HG03103 (cell line): ENCODE results near the gene SLC7A11.
A peak's percentile ranks its signal among the peaks of the same experiment; 100 is the strongest.
"Not testable (repeated sequence)": the region's sequence is repeated elsewhere in the genome, so short reads cannot be mapped to it uniquely, and the experiment has no call there.

ENCODE experiments used
- ATAC-seq: cut with Tn5 transposase; IDR thresholded peaks from one replicate; pipeline ENCODE4 v1.9.1; 2021; ENCODE audit warnings: low read depth; ENCODE audit not compliant: unreplicated experiment

SLC7A11 gene

GRCh38 chr4:138243369-138243768 is 1.2 kb upstream of the SLC7A11 start:
- ATAC-seq, result no peak

GRCh38 chr4:138242834-138243156 is 646 bp upstream of the SLC7A11 start:
- ATAC-seq, result no peak

- ATAC-seq, result no peak
Measured at GRCh38 chr4:138241281-138242075, 671 bp downstream of the SLC7A11 start.

- ATAC-seq, result no peak
Measured at GRCh38 chr4:138239491-138239890, 2.7 kb downstream of the SLC7A11 start.

GRCh38 chr4:138238521-138239292 is 3.4 kb downstream of the SLC7A11 start:
- ATAC-seq, result no peak

GRCh38 chr4:138237132-138237531 is 5.0 kb downstream of the SLC7A11 start:
- ATAC-seq, result not testable (repeated sequence)

- no peak for ATAC-seq
Measured at GRCh38 chr4:138236037-138236436, 6.1 kb downstream of the SLC7A11 start.

- ATAC-seq, result no peak
Measured at GRCh38 chr4:138235419-138235952, 6.7 kb downstream of the SLC7A11 start.

GRCh38 chr4:138234248-138234647 is 7.9 kb downstream of the SLC7A11 start:
- ATAC-seq, result no peak

GRCh38 chr4:138233313-138234034 is 8.7 kb downstream of the SLC7A11 start:
- ATAC-seq, result no peak

GRCh38 chr4:138232364-138232763 is 9.8 kb downstream of the SLC7A11 start:
- ATAC-seq, result no peak

- no peak for ATAC-seq
Measured at GRCh38 chr4:138230048-138230447, 12.1 kb downstream of the SLC7A11 start.

- ATAC-seq, result no peak
Measured at GRCh38 chr4:138229160-138229559, 13.0 kb downstream of the SLC7A11 start.

GRCh38 chr4:138226351-138226750 is 15.8 kb downstream of the SLC7A11 start:
- no peak for ATAC-seq

GRCh38 chr4:138225477-138225876 is 16.7 kb downstream of the SLC7A11 start:
- ATAC-seq, result no peak

GRCh38 chr4:138224614-138225013 is 17.5 kb downstream of the SLC7A11 start:
- ATAC-seq, result no peak

GRCh38 chr4:138223231-138223910 is 18.8 kb downstream of the SLC7A11 start:
- peak; percentile 71 for ATAC-seq

- no peak for ATAC-seq
Measured at GRCh38 chr4:138222046-138222445, 20.1 kb downstream of the SLC7A11 start.

- ATAC-seq, result no peak
Measured at GRCh38 chr4:138218976-138219375, 23.2 kb downstream of the SLC7A11 start.

GRCh38 chr4:138217567-138217966 is 24.6 kb downstream of the SLC7A11 start:
- no peak for ATAC-seq
